22Rv1 (cell line): ENCODE data around the gene DFFB.

Source experiments
- H3K27ac ChIP-seq: fragments of 450-650 bp; 2 replicates; pipeline ENCODE4 v1.5.1; 2017
- ZFX ChIP-seq: fragments of 450-650 bp; IDR thresholded peaks from 2 replicates; pipeline ENCODE4 v1.6.1; 2017; ENCODE audit warnings: antibody characterized with exemption, borderline replicate concordance
- TF ChIP-seq, protein P1 (sequence below): fragments of 450-650 bp; IDR thresholded peaks from 2 replicates; pipeline ENCODE4 v1.5.1; 2017; ENCODE audit warnings: mild to moderate bottlenecking

Gene DFFB

DNA sequence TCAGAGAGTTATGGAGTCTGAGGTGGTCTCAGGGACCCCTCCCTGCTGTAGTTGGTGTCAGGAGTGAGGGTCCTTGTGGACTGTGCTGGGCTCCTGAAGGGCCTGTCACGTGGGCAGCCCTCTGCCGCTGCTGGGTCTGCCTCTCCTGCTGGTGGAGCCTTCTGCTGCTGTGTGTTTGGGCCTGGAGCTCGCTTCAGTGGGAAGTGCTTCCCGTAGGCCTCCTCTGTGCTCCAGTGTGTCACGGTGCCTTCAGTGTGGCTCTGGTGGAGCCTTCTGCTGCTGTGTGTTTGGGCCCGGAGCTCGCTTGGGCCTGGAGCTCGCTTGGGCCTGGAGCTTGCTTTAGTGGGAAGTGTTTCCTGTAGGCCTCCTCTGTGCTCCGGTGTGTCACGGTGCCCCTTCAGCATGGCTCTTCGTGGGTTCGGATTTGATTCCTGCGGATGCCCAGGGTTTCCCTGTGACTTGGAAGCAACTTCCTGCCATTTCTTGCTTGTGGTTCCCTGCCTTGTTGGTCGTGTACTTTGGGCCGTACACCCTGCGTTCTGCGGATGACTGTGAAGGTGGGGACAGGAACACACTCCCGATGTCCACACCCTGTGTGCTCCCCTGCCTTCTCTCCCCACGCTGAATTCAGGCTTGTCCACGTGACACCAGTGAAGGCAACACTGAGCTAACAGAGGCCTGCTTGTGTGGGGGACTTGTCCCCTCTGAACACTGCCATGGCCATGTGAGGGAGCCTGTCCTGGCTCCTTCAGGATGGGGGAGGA, 23.3 kb downstream of the DFFB start:
- TF ChIP-seq ZFX: no peak
- TF ChIP-seq, protein P1, sequence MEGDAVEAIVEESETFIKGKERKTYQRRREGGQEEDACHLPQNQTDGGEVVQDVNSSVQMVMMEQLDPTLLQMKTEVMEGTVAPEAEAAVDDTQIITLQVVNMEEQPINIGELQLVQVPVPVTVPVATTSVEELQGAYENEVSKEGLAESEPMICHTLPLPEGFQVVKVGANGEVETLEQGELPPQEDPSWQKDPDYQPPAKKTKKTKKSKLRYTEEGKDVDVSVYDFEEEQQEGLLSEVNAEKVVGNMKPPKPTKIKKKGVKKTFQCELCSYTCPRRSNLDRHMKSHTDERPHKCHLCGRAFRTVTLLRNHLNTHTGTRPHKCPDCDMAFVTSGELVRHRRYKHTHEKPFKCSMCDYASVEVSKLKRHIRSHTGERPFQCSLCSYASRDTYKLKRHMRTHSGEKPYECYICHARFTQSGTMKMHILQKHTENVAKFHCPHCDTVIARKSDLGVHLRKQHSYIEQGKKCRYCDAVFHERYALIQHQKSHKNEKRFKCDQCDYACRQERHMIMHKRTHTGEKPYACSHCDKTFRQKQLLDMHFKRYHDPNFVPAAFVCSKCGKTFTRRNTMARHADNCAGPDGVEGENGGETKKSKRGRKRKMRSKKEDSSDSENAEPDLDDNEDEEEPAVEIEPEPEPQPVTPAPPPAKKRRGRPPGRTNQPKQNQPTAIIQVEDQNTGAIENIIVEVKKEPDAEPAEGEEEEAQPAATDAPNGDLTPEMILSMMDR: no peak
- no peak overlapping the region for H3K27ac ChIP-seq

DNA sequence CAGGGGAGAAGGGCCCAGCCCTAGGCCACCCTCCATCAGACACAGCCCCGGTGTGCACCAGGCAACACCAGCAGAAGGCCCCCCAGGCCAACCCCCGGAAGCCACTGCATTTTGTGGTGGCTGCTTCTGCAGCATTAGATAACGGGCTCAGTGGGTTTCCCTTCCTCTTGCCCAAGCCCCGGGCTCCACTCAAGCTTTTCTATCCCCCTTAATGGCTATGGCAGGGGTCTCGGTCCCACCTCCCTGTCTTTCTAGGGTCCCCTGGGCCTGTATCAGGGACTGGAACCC, 23.9 kb downstream of the DFFB start:
- no peak overlapping the region for H3K27ac ChIP-seq
- TF ChIP-seq, protein P1: no peak

DNA sequence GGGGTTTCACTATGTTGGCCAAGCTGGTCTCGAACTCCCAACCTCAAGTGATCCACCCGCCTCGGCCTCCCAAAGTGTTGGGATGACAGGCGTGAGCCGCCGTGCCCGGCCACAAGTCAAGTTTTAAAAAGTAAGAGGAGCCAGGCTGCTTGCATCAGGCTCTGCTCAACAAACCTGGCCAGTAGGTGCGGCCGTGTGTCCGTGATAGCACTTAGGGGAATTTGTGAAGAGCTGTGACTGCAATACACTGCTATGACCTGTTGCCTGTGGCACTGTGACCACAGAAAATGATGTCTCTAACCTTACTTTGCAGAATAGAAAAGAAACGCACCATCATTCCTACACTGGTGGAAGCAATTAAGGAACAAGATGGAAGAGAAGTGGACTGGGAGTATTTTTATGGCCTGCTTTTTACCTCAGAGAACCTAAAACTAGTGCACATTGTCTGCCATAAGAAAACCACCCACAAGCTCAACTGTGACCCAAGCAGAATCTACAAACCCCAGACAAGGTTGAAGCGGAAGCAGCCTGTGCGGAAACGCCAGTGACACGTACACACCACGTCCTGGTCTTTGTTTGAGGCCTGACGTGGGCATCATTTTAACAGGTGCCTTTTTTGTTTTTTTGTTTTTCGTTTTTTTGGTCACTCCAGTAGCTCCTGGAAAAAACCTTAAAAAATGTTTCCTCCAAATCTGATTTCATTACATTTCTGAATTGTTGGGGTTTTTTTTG, 26.1 kb downstream of the DFFB start:
- no peak overlapping the region for H3K27ac ChIP-seq
- no peak for TF ChIP-seq ZFX
- TF ChIP-seq, protein P1: no peak

GRCh38 chr1:3884966-3885365, 27.7 kb downstream of the DFFB start:
- no peak for TF ChIP-seq ZFX
- TF ChIP-seq, protein P1: no peak
- no peak overlapping the region for H3K27ac ChIP-seq

- TF ChIP-seq ZFX: no peak
- TF ChIP-seq, protein P1: no peak
- H3K27ac ChIP-seq: no peak overlapping the region
These were observed 28.3 kb downstream of the DFFB start for GRCh38 chr1:3885611-3886010.

DNA sequence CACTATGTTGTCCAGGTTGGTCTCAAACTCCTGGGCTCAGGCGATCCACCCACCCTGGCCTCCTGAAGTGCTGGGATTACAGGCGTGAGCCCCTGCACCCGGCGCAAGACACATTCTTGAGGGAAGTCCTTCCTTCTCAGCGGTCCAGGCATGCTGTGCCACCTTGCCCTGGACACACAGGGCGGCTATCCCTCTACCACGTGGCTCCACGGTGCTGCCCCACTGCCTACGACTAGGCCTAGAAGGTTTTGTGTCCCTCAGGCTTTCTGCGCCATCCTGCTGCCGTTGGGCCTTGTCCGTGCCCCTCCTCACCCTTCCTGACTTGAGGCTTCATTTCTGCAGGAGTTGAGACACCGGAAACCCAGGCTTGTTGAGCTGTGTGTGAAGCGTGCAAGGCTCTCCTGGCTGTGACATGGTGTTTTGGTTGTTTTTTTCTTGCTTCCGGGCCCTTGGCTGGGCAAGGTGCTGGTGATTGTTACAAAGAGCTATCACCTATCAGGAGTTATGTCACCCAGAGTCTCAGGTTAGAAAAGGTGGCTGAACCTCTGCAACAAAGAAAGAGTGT, 28.9 kb downstream of the DFFB start:
- TF ChIP-seq, protein P1: no peak
- TF ChIP-seq ZFX: no peak
- no peak overlapping the region for H3K27ac ChIP-seq

DNA sequence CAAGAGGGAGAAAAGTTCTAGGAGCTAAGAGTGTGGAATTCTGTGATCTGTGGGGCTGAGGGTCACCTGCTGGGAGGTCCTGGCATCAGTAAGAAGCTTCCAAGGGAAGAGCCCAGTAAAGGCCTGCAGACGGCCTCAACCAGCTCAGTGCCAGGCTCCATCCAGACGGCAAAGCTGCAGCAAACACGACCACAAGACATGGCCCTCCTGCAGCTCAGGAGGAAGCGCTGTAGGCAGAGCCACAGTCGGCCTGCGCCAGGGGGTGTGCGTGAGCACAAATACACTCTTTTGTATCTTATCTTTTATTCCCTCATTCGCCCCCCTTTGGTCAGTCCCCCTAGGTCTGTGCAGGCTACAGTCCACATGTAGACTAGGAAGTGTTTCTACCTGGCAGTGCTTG, 29.4 kb downstream of the DFFB start:
- no peak for TF ChIP-seq ZFX
- TF ChIP-seq, protein P1: no peak
- H3K27ac ChIP-seq: no peak overlapping the region
